ENCODE data around the gene KCTD15. TPM values are rescaled to one million over a fixed set of nuclear protein-coding genes. Genes with fewer than 3 reads are reported as not detected.

Gene KCTD15, protein sequence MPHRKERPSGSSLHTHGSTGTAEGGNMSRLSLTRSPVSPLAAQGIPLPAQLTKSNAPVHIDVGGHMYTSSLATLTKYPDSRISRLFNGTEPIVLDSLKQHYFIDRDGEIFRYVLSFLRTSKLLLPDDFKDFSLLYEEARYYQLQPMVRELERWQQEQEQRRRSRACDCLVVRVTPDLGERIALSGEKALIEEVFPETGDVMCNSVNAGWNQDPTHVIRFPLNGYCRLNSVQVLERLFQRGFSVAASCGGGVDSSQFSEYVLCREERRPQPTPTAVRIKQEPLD
- 12.9 and 14.1 TPM in 2 replicates for total RNA-seq

DNA sequence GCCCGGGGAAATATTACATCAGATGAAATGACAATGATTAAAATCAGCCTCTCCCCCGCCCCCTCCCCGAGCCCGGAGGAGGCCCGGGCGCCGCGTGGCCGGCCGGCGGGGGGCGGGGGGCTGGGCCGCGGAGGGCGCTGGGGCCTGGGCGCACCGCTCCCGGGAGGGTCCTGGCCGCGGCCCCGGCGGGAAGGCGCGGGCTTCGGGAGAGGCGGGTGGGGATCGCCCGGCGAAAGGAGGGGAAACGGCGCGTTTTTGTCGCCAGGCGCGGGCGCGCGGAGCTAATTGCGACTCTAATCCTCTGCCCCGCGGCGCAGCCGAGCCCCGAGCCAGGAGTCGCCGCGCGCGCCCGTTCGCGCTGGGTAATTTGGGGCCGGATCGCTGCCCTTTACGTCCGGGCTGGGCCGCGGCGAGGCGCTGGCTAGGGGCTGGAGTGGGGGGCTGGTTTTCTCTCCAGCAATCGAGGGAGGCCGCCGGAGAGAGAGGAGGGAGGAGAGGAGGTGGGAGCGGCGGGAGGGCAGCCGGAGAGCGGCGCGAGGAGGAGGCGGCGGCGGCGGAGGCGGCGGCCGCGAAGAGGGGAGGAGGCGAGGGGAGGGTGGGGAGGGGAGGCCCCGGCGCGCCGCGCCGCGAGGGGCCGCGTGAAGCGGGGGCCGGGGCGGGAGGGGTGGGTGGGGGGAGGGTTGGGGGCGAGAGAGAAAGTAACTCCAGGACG is at the start of gene KCTD15:
TSS of gene KCTD15 (plus strand) at position 707 of the 712 bp plus-strand sequence. CDS start 3,585 bp downstream, outside the sequence.
- H3K36me3 Mint-ChIP-seq (ENCODE audit: low read depth), result no peaks in the 10 kb centered on the region
- peaks cover 19% of the 10 kb centered on the region for H3K27me3 Mint-ChIP-seq (ENCODE audit: low read depth)
- H3K27ac Mint-ChIP-seq, result peak within 1 kb of the TSS; percentile 55
- H3K9me3 Mint-ChIP-seq, result no peaks in the 10 kb centered on the region
- no peaks in the 10 kb centered on the region for H3K4me1 Mint-ChIP-seq (ENCODE audit: low read depth)
- intact Hi-C loops (cut with micrococcal nuclease), result loop anchor here (1.0 kb wide), 1 partner anchor 24 kb away; no protein-coding TSS in a partner anchor
- peak within 1 kb of the TSS; percentile 79 for H3K4me3 Mint-ChIP-seq (ENCODE audit: low read depth)
- DNase-seq (ENCODE audit: low spot score), result no peak

DNA sequence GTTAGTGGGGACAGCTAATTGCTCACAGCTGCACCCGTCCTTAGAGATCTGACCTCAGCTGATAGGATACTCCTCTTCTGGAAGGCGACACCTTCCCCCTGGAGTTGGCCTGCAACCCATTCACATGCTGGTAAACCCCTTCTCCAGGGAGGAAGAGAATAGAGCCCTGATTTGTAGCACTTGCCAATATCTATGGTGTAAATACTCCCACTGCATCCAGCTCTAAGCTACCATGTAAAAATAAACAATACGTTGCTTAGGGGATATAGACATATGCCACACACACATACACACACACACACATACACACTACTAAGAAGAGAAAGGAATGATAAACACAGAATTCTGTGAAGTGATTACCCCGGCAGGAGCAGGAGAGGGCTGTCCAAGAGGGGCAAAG is 49.4 kb upstream of the KCTD15 start:
- DNase-seq (ENCODE audit: low spot score), result no peak
- Mint-ChIP-seq H3K4me3 (ENCODE audit: low read depth) (no peak overlapping the region), H3K9me3 (no peaks in the 10 kb centered on the region), H3K27me3 (ENCODE audit: low read depth) (no peaks in the 10 kb centered on the region), H3K4me1 (ENCODE audit: low read depth) (no peaks in the 10 kb centered on the region), H3K27ac (no peak overlapping the region), H3K36me3 (ENCODE audit: low read depth) (no peaks in the 10 kb centered on the region)
- intact Hi-C loops (cut with micrococcal nuclease), result no loop called here

DNA sequence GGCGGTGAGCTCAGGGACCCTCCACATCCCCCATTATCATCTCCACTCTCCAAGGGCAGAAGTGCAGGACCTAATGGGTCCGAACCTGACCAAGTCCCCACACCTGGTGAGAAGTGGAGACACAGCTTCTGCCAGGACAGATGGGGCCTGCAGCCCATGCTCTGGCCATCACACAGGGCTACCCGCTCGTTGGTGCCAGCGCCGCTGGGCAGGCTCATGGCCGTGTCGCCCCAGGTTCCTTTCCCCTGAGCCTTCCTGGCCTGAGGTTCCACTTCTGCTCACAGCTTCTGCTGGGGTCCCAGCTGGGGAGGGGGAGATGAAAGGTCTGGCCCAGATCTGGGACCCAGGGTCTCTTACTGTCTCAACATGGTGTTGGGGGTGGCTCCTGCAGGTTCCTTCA is 48.4 kb upstream of the KCTD15 start:
- Mint-ChIP-seq H3K4me3 (ENCODE audit: low read depth) (no peak overlapping the region), H3K9me3 (no peaks in the 10 kb centered on the region), H3K27ac (no peak overlapping the region), H3K4me1 (ENCODE audit: low read depth) (no peaks in the 10 kb centered on the region), H3K36me3 (ENCODE audit: low read depth) (no peaks in the 10 kb centered on the region), H3K27me3 (ENCODE audit: low read depth) (no peaks in the 10 kb centered on the region)
- intact Hi-C loops (cut with micrococcal nuclease), result no loop called here
- no peak for DNase-seq (ENCODE audit: low spot score)

DNA sequence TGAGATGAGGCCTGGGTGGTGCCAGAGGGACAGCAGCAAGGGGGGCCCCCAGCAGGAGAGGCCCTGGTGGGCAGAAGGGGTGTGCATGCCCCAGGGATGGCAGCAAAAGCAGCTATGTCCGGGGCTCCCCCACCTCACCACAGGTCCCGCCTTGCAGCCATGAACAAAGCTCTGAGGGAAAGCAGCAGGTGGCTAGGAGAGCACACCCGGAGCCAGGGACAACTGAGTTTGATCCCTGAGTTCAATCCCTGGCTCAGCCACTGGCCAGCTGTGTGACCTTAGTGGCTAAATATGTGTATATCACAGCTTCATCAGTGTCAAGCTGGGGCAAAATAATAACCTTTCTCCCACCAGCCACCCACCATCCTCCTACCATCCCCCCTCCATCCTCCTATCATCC is 47.7 kb upstream of the KCTD15 start:
- DNase-seq (ENCODE audit: low spot score), result no peak
- no peak overlapping the region for H3K4me3 Mint-ChIP-seq (ENCODE audit: low read depth)
- H3K27me3 Mint-ChIP-seq (ENCODE audit: low read depth), result no peaks in the 10 kb centered on the region
- no peak overlapping the region for H3K27ac Mint-ChIP-seq
- no peaks in the 10 kb centered on the region for H3K4me1 Mint-ChIP-seq (ENCODE audit: low read depth)
- no peaks in the 10 kb centered on the region for H3K9me3 Mint-ChIP-seq
- H3K36me3 Mint-ChIP-seq (ENCODE audit: low read depth), result no peaks in the 10 kb centered on the region
- intact Hi-C loops (cut with micrococcal nuclease), result no loop called here

DNA sequence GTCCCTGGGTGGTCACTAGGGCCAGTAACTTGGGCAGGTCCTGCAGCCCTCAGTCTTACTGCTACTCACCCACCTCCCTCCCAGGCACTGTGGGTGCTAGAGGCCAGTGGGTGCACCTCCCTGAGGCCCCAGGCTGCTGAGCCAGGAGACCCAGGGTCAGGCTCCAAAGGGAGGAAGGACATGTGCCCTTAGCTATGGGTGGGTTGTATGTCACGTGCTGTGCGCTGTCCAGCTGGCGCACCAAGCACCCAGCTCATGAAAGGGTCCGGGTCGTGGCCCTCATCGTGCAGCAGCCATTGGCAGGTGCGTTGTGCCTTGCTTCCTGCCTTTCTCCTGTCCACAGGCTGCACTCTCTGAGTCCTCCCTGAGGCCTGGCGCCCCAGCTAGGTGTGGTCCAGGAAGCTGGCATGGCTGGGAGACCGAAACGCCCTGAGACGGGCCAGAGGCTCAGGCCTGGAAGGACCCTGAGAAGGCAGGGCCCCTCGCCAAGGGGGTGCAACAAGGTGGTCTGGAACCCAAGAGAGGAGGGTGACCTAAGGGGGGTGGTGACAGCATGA is 47.0 kb upstream of the KCTD15 start:
- H3K27ac Mint-ChIP-seq, result no peak overlapping the region

DNA sequence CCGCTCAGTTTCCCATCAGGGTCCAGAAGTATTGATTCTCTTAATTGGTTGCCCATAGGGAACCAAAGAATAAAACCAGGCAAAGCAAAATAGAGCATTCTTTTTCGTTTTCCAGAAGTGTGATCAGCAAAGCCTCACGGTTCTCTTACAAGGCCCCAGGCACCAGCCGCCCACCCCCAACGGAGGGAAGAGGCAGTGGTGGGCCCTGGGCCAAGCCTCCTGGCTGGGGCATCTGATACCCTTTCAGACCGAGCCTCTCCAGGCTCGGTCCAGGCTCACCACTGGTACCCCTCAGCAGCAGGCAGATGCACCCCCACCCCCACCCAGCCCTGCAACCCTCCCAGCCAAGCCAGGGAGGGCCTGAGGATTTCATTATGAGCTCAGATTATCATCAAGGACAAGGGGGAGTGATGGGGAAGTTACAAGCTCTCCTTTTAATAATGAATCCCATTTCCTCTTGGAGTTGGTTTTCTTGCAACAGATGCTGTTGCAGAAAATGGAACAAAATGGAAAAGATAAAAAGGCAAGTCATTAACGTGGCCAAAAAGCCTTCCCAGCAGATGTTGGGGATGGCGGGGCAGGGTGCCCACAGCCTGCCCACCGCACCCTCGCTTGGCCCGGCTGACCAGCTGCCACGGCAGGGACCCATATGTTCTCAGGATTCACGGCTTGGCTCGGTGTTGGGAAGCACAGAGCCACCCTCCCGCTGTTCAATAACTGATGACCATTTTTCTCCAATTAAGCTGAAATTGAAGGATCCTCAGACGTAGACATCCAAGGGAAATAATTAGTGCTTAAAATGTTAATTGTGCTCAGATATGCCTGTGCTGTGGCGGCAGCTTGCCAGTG is 45.9 kb upstream of the KCTD15 start:
- H3K27ac Mint-ChIP-seq, result no peak overlapping the region
- H3K4me1 Mint-ChIP-seq (ENCODE audit: low read depth), result no peaks in the 10 kb centered on the region
- intact Hi-C loops (cut with micrococcal nuclease), result no loop called here
- no peak for DNase-seq (ENCODE audit: low spot score)
- H3K9me3 Mint-ChIP-seq, result no peaks in the 10 kb centered on the region
- H3K27me3 Mint-ChIP-seq (ENCODE audit: low read depth), result no peaks in the 10 kb centered on the region
- H3K36me3 Mint-ChIP-seq (ENCODE audit: low read depth), result no peaks in the 10 kb centered on the region
- no peak overlapping the region for H3K4me3 Mint-ChIP-seq (ENCODE audit: low read depth)

More for the DNA sequence above, 47.0 kb upstream of the KCTD15 start:
- Mint-ChIP-seq H3K27me3 (ENCODE audit: low read depth) (no peaks in the 10 kb centered on the region), H3K36me3 (ENCODE audit: low read depth) (no peaks in the 10 kb centered on the region), H3K4me1 (ENCODE audit: low read depth) (no peaks in the 10 kb centered on the region), H3K9me3 (no peaks in the 10 kb centered on the region), H3K4me3 (ENCODE audit: low read depth) (no peak overlapping the region)
- DNase-seq (ENCODE audit: low spot score), result no peak
- intact Hi-C loops (cut with micrococcal nuclease), result no loop called here

DNA sequence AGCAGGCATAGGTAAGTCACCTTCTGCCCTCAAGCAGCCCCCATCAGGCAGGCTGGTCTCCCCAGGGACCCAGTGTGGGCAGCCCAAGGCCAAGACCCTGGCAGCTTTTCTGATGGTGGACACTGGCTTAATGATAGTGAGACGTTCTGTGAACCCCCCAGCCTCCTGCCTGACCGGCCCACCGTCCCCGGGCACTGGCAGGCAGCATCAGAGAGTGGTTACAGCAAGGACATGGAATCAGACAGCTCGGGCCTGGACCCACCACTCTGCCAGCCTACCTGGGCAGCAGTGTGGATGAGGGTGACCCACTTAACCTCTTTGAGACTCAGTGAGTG is 45.3 kb upstream of the KCTD15 start:
- Mint-ChIP-seq H3K9me3 (no peaks in the 10 kb centered on the region), H3K4me3 (ENCODE audit: low read depth) (no peak overlapping the region), H3K27me3 (ENCODE audit: low read depth) (no peaks in the 10 kb centered on the region), H3K36me3 (ENCODE audit: low read depth) (no peaks in the 10 kb centered on the region), H3K4me1 (ENCODE audit: low read depth) (no peaks in the 10 kb centered on the region), H3K27ac (no peak overlapping the region)
- DNase-seq (ENCODE audit: low spot score), result no peak
- intact Hi-C loops (cut with micrococcal nuclease), result no loop called here

DNA sequence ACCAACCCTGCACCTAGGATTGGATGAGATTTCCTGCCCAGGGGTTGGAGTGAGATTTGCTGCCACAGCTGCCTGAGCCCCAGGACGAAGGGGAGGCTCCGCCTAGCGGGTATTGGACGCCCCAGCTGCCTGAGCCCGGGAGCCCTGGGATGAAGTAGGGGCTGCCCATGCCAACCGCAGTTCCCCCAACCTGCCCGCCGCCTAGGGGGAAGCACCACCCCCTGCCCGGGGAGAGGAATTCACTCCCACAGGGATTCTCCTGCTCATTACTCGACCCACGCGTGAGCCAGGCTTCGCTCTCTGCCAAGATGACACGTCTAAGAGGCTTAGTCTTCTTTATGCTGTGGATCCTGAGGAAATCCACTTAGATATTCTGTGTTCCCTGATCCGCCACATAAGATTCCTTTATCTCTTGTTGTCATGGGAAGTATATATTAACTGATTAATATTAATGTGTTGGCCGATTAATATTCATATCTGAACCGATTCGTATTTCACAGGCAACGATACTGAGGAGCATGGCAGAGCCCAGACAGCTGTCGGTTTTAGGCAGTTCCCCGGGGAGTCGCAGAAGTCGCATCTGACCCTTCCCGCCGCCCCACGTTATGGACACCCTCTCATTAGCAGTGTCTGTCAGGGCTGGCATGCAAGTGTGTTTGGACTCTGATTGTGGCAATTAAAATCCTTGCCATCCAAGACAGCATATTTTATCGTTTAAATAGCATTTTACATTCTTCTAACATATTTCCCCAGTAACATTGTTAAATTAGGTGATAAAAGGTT is 44.5 kb upstream of the KCTD15 start:
- no peak for DNase-seq (ENCODE audit: low spot score)
- Mint-ChIP-seq H3K27ac (no peak overlapping the region), H3K9me3 (no peaks in the 10 kb centered on the region), H3K27me3 (ENCODE audit: low read depth) (no peaks in the 10 kb centered on the region), H3K36me3 (ENCODE audit: low read depth) (no peaks in the 10 kb centered on the region), H3K4me3 (ENCODE audit: low read depth) (no peak overlapping the region), H3K4me1 (ENCODE audit: low read depth) (no peaks in the 10 kb centered on the region)
- intact Hi-C loops (cut with micrococcal nuclease), result no loop called here

DNA sequence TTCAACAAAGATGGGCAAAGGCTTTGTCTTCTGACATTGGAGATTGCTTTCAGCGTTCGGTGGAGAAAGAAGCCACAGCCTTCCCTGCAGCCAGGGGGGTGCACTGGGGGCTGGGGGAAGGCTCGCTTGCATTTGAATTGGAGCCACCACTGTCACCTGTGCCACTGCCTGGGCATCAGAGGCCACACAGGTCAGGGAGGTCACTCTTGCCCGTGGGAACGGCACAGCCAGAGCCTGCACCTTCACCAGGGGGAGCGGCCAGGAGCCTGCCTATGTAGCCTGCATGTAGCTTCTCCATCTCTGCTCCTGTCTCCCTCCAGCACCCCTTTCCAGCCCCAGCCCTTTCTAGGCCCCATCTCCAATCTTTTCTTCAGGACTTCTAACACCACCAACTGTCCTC is 43.7 kb upstream of the KCTD15 start:
- intact Hi-C loops (cut with micrococcal nuclease), result no loop called here
- Mint-ChIP-seq H3K9me3 (no peaks in the 10 kb centered on the region), H3K4me1 (ENCODE audit: low read depth) (no peaks in the 10 kb centered on the region), H3K4me3 (ENCODE audit: low read depth) (no peak overlapping the region), H3K36me3 (ENCODE audit: low read depth) (no peaks in the 10 kb centered on the region), H3K27me3 (ENCODE audit: low read depth) (no peaks in the 10 kb centered on the region), H3K27ac (no peak overlapping the region)
- DNase-seq (ENCODE audit: low spot score), result no peak

DNA sequence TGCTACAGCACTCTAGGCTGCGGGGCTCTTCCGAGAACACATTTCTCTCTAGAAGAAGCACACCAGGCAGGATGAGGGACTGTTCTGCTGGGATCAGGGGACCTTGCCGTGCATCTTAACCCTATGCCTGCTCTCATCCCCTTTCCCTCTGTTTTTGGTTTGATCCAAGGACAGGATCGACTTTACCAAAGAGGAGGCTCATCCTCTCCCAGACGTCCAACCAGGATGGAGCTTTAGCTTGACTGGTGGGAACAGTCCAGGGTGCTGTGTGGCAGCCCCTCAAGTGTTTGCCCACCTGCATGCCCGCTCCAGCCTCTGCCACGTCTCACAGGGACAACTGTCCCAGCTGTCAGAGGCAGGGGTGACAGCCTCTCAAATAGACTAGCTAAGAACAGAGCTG is 42.3 kb upstream of the KCTD15 start:
- Mint-ChIP-seq H3K4me1 (ENCODE audit: low read depth) (no peaks in the 10 kb centered on the region), H3K4me3 (ENCODE audit: low read depth) (no peak overlapping the region), H3K27ac (no peak overlapping the region), H3K27me3 (ENCODE audit: low read depth) (no peaks in the 10 kb centered on the region), H3K36me3 (ENCODE audit: low read depth) (no peaks in the 10 kb centered on the region), H3K9me3 (no peaks in the 10 kb centered on the region)
- intact Hi-C loops (cut with micrococcal nuclease), result no loop called here
- DNase-seq (ENCODE audit: low spot score), result no peak

DNA sequence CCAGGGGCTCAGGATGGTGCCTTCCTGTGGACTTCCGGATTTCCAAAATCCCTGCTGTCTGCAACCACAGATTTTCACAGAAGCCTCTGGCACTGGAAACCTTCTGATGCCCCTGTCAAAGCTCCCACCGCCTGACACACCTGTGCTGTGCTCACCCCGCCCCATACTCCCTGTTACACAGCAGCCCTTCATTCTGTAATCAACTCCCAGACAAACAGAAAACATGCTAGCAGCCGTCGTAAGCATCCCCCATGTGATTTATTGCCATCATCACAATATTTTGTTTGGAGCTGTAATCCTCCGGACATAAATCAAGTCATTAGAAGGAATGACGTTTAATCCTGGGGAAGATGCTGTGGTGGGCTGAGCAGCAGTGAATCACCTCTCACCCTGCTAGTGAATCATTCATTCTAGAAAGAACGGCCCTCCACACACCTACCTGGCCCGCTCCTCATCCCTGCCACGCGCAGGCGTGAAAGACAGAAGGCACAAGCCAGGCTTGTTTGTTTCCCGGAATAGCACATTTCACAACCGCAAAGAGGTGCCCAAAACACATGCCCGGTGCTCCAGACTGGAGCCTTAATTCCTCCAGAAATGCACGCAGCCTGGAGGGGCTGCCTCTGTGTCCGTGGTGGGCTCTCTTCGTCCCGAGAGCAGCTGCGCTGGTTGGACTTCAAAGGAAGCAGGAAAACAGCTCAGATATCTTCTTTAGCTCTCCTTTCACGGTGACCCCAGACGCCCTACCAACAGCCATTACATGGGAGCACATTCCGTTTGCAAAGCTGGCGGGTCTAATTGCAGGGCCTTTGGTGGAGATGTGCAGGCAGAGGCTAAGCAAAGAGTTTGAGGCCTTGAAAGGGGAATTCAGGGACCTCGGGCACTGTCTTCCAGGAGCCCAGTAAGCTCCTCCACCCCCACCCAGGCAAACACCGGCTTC is 41.3 kb upstream of the KCTD15 start:
- no peaks in the 10 kb centered on the region for H3K36me3 Mint-ChIP-seq (ENCODE audit: low read depth)
- no peak overlapping the region for H3K4me3 Mint-ChIP-seq (ENCODE audit: low read depth)
- H3K27me3 Mint-ChIP-seq (ENCODE audit: low read depth), result no peaks in the 10 kb centered on the region
- no peaks in the 10 kb centered on the region for H3K4me1 Mint-ChIP-seq (ENCODE audit: low read depth)
- H3K27ac Mint-ChIP-seq, result no peak overlapping the region
- intact Hi-C loops (cut with micrococcal nuclease), result no loop called here
- H3K9me3 Mint-ChIP-seq, result no peaks in the 10 kb centered on the region
- DNase-seq (ENCODE audit: low spot score), result no peak

Measured in activated T-helper 2 cell treated with anti-CD3 and anti-CD28 coated beads, Interferon-gamma antibody, Interleukin-2, Interleukin-4, amounts not matched to agents 10 μg/mL and 5 μg/mL and 100 μg/mL, durations not matched to agents 14 hours and 24 hours and 36 hours (primary cell).